Testis (tissue), 3 donors: Measurements from ENCODE around the gene SBNO2. TPM values are rescaled to one million over a fixed set of nuclear protein-coding genes. Genes with fewer than 3 reads are reported as not detected.

ENCODE experiments used
- DNase-seq: peaks from one replicate; pipeline ENCODE4 v3.0.0-alpha.2; 2019
- H3K27ac ChIP-seq, 2 donors: fragments of 200-600 bp; sonication (generic); one replicate each; pipeline ENCODE4 v1.5.1; 2019
- H3K27me3 ChIP-seq: fragments of 200-600 bp; sonication (generic); one replicate; pipeline ENCODE4 v1.5.1; 2019
- H3K36me3 ChIP-seq: fragments of 200-600 bp; sonication (generic); one replicate; pipeline ENCODE4 v1.5.1; 2017; ENCODE audit warnings: low read depth; ENCODE audit errors: missing control alignments
- H3K4me1 ChIP-seq: fragments of 200-600 bp; sonication (generic); one replicate; pipeline ENCODE4 v1.5.1; 2019
- H3K4me3 ChIP-seq, 2 donors: fragments of 200-600 bp; sonication (generic); one replicate each; pipeline ENCODE4 v1.5.1; 2017 to 2019
- H3K9me3 ChIP-seq: fragments of 200-600 bp; sonication (generic); one replicate; pipeline ENCODE4 v1.5.1; 2017
- CTCF ChIP-seq, 3 experiments: fragments of 450-650 bp in 2 of 3; fragments of 200-600 bp in 1 of 3; sonication (generic) in 1 of 3; IDR thresholded peaks; one replicate each; pipeline ENCODE4 v1.5.1; 2016 to 2019; ENCODE audit warnings: antibody characterized with exemption in 3 of 3, mild to moderate bottlenecking in 2 of 3, moderate library complexity in 1 of 3
- POLR2A ChIP-seq: fragments of 450-650 bp; IDR thresholded peaks from one replicate; pipeline ENCODE4 v1.6.1; 2017; ENCODE audit warnings: antibody characterized with exemption, mild to moderate bottlenecking, moderate library complexity
- WGBS, 2 donors: methylation state at CpG; one replicate each; pipeline ENCODE4 v1.1.5; 2018; 5-methylcytosine and 5-hydroxymethylcytosine counted together
- intact Hi-C: fragments of 100-400 bp; cut with DNase I; formaldehyde crosslinking; loops from one replicate; pipeline ENCODE4 v1.15.1; 2023; ENCODE audit warnings: low total_unique reads
- polyA plus RNA-seq: library from polyadenylated mRNA; stranded (reverse); fragments of 350-450 nt; fragmentation: Illumina TruSeq; extraction: RNeasy Lipid Tissue Mini Kit (QIAGEN cat#74804); gene quantifications from one replicate; pipeline ENCODE4 v1.2.3, GENCODE V29; 2014; ENCODE audit warnings: low read depth, low replicate concordance; ENCODE audit not compliant: insufficient read depth
- total RNA-seq, 2 donors: library from RNA; depleted of rRNA; stranded (reverse); fragments of >200 nt; gene quantifications; one replicate each; pipeline ENCODE4 v1.2.3, GENCODE V29; 2016

The SBNO2 gene
- total and polyA plus RNA-seq, 3 donors from 2014 or later: 34.3 to 65.0 (median 58.9) TPM

GRCh38 chr19:1076046-1076386, 98.1 kb downstream of the SBNO2 start:
- DNase-seq: no peak
- Histone ChIP-seq H3K27ac (no peak overlapping the region), H3K4me3 (no peak overlapping the region), H3K27me3 (no peaks in the 10 kb centered on the region), H3K9me3 (no peaks in the 10 kb centered on the region), H3K36me3 (no peaks in the 10 kb centered on the region), H3K4me1 (no peaks in the 10 kb centered on the region)
- TF ChIP-seq POLR2A (no peak), CTCF (IDR thresholded peaks at IDR 0.05) (no peak)
- intact Hi-C loops: no loop called here
- WGBS, 2 donors: 70 to 78% methylated on average over 4 of the region's 4 CpGs

DNA sequence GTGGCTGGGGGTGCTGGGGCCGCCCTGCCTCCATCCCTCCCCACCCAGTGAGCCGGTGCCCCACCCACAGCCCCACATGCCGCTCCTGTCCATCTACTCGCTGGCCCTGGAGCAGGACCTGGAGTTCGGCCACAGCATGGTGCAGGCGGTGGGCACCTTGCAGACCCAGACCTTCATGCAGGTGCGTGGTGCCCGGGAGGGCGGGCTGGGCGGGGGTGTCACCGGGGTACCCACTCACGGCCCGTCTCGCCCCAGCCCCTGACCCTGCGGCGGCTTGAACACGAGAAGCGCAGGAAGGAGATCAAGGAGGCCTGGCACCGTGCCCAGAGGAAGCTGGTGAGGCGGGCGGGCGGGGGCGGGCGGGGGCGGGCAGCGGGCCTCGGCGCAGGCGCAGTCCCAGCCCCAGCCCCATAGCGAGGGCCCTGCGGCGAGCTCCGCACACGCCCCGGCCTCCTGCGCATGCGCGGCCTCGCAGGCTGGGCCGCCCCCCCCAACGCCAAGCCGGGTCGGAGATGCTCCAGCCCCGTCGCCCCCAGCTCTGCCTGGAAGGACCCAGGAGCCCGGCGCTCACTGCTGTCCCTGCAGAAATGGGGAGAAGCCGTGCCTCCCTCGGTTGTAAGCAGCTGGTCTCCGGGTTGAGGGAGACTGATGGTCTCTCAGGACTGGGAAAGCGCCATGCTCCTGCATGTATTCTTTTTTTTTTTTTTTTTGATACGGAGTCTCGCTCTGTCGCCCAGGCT, 99.4 kb downstream of the SBNO2 start:
- no peaks in the 10 kb centered on the region for H3K4me1 ChIP-seq
- H3K27me3 ChIP-seq: peaks cover 4% of the 10 kb centered on the region
- no peak overlapping the region for H3K27ac ChIP-seq
- 61 to 72% methylated on average over 22 to 54 of the region's 54 CpGs for WGBS, 2 donors
- intact Hi-C loops: no loop called here
- TF ChIP-seq CTCF (IDR thresholded peaks at IDR 0.05) (no peak), POLR2A (no peak)
- DNase-seq: peak; percentile 71
- peak overlapping the region; percentile 31 to 32 for H3K4me3 ChIP-seq
- no peaks in the 10 kb centered on the region for H3K36me3 ChIP-seq
- no peaks in the 10 kb centered on the region for H3K9me3 ChIP-seq

DNA sequence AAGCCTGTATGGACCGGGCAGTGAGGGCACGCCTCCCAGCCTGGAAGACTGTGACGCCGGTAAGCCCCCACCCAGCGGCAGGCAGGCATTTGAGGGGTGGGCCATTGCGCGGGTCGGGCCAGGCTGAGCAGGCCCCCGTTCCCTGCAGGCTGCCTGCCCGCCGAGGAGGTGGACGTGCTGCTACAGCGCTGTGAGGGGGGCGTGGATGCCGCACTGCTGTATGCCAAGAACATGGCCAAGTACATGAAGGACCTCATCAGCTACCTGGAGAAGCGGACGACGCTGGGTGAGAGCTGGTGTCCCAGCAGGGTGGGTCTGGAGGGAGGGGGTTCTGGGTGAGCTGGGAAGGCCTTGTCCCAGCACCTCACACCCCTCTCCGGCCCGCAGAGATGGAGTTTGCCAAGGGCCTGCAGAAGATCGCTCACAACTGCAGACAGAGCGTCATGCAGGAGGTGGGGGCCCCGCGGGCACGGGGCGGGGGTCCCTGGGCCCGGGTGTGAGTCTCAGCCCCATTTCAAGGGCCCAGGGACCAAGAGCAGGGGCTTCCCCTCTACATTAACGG, 100.0 kb downstream of the SBNO2 start:
- no peak for DNase-seq
- Histone ChIP-seq H3K27me3 (peaks cover 4% of the 10 kb centered on the region), H3K9me3 (no peaks in the 10 kb centered on the region), H3K36me3 (no peaks in the 10 kb centered on the region), H3K4me1 (no peaks in the 10 kb centered on the region), H3K4me3 (peak overlapping the region; percentile 31 to 32), H3K27ac (no peak overlapping the region)
- TF ChIP-seq CTCF (IDR thresholded peaks at IDR 0.05) (no peak), POLR2A (no peak)
- WGBS, 2 donors: 34 to 69% methylated on average over 7 to 27 of the region's 28 CpGs
- intact Hi-C loops: no loop called here

DNA sequence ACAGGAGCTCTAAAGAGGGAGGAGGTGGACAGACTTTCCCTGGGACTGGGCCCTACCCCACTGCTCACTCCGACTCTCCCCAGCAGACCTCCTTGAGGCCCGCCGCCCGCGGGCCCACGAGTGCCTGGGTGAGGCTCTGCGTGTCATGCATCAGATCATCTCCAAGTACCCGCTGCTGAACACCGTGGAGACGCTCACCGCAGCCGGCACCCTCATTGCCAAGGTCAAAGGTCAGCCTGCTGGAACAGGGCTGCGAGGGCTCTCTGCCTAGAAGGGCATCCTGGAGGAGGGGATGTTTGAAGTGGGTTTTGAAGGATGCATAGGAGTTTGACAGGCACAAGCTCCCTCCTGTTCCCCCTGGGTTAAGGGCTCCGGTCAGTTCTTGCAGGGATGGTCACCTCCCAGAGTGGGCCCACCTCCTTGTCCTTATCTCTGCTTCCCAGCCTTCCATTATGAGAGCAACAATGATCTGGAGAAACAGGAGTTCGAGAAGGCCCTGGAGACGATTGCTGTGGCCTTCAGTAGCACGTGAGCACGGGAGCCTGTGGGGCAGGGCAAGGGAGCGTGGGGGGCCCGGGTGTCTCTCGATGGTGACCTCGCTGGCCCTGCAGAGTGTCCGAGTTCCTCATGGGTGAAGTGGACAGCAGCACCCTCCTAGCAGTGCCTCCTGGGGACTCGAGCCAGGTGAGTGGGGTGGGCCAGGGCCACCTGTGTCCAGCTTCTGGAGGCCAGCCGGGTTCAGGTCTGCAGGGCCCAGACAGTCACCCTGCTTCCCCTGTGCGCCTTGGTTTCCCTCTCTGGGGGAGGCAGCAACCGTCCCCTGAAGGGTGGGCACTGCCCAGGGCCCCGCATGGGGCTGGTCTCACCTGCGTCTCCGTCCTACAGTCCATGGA, 100.8 kb downstream of the SBNO2 start:
- WGBS, 2 donors: 72 to 84% methylated on average over 9 to 30 of the region's 30 CpGs
- intact Hi-C loops: no loop called here
- DNase-seq: no peak

More for the DNA sequence above, 100.8 kb downstream of the SBNO2 start:
- Histone ChIP-seq H3K27ac (no peak overlapping the region), H3K9me3 (no peaks in the 10 kb centered on the region), H3K27me3 (peaks cover 4% of the 10 kb centered on the region), H3K4me1 (no peaks in the 10 kb centered on the region), H3K36me3 (no peaks in the 10 kb centered on the region), H3K4me3 (no peak overlapping the region)
- no peak for TF ChIP-seq POLR2A
- no peak for TF ChIP-seq CTCF (IDR thresholded peaks at IDR 0.05)
